Glomerular endothelial cell (primary cell): ENCODE results near the gene CARD19. TPM values are rescaled to one million over a fixed set of nuclear protein-coding genes. Genes with fewer than 3 reads are reported as not detected.

Experiments
- DNase-seq: peaks from one replicate; pipeline ENCODE4 v3.0.0-alpha.2; 2011; ENCODE audit warnings: low read depth, low spot score; ENCODE audit errors: extremely low read depth
- total RNA-seq: library from RNA; depleted of rRNA; stranded (reverse); fragments of >200 nt; gene quantifications from 2 replicates; pipeline ENCODE4 v1.2.3, GENCODE V29; 2015

Gene CARD19
- total RNA-seq, 1 donor from 2014 or later, result 97.3 TPM

GRCh38 chr9:93117924-93118862 lies 22.2 kb downstream of the CARD19 start:
- DNase-seq, result no peak

- no peak for DNase-seq
Measured at GRCh38 chr9:93118863-93119702, 23.1 kb downstream of the CARD19 start.

DNA sequence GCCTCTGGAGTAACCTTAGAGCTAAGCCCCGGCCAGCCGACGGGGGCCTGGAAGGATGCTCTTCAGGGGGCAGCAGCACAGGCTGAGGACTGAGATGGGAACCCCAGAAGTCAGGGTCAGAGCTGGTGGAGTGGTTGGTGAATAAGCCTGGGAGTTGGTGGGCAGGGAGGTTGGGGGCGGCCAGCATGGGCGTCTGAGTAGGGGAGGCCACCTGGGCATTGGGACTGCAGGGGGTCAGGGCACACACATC lies 23.6 kb downstream of the CARD19 start:
- no peak for DNase-seq

DNA sequence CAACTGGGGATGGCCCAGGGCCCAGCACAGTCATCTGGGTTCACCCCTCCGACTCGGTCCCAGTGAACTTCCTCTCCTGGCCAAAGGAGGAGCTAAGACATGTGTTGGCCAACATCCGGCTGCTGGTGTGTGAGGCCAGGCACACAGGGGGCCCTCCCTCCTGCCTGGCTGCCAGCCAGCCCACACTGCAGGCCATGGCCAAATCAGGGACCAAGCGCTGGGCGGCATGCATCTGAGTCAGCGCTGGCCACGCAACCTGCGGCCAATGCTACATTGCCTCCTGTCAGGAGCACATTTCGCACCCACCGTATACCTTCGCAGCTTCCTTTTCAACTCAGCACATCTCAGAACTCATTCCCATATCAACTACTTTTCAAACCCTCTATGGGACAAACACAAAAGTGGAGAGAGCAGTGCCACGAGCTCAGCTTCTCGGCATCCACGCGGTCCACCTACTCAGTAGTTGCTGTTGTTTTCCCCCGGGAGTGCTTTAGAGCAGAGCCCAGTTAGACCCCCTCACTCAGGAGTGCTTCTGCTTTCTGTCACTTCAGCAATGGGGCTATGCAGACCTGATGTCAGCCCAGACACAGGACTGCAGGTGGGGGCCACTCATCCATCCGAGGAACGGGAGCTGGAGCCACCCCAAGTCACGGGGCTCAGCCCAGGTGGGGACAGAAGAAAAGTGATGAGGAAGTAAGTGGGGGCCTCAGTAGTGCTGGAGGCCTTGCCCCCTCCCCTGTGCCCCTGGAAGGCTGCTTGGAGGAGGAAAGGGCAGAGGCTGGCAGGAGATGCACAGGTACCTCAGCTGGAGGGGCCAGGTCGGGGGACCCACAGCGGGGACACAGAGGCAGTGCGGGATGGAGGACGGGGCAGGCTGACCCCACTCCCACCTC lies 24.2 kb downstream of the CARD19 start:
- peak; percentile 25 for DNase-seq

GRCh38 chr9:93120846-93121315 lies 24.9 kb downstream of the CARD19 start:
- DNase-seq, result no peak

GRCh38 chr9:93121316-93122241 lies 25.6 kb downstream of the CARD19 start:
- no peak for DNase-seq

DNA sequence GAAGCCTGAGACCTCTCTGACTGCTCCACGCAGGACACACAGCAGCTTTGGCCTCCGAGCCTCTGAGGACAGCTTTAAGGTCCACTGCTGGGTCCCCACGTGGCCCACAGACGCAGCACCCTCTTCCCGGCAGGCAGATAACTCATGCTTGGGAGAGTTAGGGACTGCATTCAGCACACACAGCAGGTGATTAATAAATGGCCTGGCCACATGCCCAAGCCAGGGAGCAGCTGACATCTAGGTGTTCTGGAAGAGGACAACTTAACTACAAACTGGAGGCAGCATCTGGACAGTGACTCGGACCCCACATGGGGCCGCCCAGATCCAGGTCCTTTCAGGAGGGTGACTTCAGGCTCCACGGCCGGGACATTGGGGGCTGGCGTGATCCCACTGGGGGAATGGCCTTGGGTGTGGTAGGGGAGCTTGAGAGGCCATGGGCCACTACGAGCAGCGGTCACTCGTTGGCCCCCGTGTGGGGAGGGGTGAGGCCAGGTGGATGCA lies 26.8 kb downstream of the CARD19 start:
- DNase-seq, result no peak

GRCh38 chr9:93123561-93124283 lies 27.7 kb downstream of the CARD19 start:
- DNase-seq, result no peak

GRCh38 chr9:93124793-93125192 lies 28.8 kb downstream of the CARD19 start:
- no peak for DNase-seq

DNA sequence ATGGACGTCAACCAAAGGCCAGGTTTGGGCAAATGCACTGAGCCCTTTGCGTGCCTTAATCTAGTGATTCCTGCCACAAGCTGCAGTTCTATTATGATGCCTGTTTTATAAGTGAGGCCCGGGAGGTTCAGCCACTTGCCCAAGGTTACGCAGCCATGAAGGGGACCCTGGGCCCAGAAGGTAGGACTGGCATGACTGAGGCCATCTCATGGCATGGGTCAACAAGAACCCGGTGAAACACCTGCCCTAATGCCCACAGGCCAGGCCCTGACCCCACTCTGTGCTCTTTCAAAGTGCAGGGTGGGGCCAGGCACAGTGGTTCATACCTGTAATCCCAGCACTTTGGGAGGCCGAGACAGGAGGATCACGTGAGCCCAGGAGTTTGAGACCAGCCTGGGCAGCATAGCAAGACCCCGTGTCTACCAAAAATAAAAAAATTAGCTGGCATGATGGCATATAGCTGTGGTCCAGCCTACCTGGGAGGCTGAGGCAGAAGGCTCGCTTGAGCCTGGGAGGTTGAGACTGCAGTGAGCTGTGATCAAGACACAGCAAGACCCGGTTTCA lies 29.4 kb downstream of the CARD19 start:
- DNase-seq, result no peak

DNA sequence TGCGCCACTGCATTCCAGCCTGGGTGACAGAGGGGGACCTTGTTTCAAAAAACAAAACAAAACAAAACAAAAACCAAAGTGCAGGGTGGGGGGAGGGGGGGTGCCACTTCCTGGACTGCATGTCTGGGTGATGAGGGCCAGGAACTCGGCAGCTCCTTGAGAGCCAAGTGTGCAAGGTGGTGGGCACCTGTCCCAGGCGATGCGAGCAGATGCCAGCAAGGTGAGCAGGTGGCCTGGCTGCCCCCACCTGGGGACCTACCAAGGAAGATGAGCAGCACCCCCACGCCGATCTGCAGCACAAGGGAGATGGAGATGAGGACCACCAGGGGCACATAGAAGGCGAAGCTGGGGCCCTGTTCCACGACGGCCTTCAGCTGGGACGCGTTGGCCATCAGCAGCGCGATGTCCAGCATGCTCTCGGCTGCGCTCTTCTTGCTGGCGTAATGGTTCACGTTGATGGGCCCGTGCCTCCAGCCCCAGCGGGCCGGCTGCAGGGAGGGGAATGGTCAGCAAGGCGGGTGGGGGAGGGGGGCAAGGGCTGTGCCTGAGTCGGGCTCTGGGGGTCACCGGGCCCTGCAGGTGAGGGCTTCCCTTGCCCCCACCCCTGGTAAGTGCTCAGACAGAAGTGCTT lies 30.2 kb downstream of the CARD19 start:
- no peak for DNase-seq

DNA sequence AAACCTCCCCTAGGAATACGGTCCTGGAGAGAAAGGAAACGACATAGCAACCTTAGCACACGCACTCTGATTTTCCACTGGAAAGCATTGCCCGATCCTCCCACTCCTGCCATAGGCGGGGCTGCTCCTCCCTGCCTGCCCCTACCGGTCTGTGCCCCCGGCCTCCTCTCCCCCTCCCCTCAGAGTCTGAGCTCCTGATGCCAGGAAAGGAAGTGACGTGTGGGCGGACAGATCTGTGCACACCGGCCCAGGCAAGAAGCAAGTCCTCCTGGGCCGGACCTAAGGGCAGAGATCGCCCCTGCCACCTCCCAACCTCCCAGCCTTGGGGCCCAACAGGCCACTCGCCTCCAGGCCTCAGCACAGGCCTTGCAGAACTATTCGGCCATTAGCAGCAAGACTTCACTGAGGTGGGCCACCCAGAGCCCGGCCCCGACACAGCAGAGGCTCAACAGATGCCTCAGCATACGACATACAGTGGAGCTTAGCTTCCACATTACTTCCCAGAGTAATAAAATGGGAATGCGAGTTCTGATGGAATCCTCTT lies 30.9 kb downstream of the CARD19 start:
- no peak for DNase-seq

GRCh38 chr9:93127395-93127911 lies 31.4 kb downstream of the CARD19 start:
- no peak for DNase-seq

- DNase-seq, result no peak
Measured at GRCh38 chr9:93128011-93128714, 32.1 kb downstream of the CARD19 start.

DNA sequence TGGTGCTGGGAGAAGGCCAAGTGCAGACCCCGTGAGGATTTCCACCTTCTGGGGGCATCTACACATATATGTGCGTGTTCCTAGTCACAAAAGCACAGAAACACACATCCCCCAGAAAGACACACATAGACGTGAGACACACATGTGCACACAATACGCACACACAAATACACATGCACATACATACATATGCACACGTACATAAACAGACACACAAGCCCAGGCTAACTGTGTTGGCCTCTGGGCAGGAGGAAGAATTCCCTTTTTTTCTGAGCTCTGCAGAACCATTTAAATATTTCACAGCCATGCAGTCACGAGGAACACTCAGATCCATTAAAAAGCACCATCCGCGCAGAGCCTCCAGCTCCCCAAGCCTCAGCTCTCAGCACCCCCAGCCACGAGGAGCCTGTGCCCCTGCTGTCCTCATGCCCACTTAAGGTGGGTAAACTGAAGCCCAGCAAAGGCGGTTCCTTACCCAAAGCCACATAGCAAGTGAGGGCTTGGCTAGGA lies 32.8 kb downstream of the CARD19 start:
- DNase-seq, result no peak

- DNase-seq, result peak; percentile 33
Measured at GRCh38 chr9:93129286-93129685, 33.3 kb downstream of the CARD19 start.
